Neural progenitor cell (in vitro differentiated cells): Measurements from ENCODE around the gene TRAK1.

Experiments used
- EZH2 ChIP-seq: fragments of 200-600 bp; sonication (generic); IDR thresholded peaks from 2 replicates; pipeline ENCODE4 v1.6.1; 2017; ENCODE audit warnings: antibody characterized with exemption, mild to moderate bottlenecking, moderate library complexity
- EZH2phosphoT487 ChIP-seq: fragments of 200-600 bp; sonication (generic); IDR thresholded peaks from 2 replicates; pipeline ENCODE4 v1.6.1; 2017; ENCODE audit warnings: antibody characterized with exemption
- TF ChIP-seq, protein P1 (sequence below): fragments of 200-600 bp; sonication (generic); IDR thresholded peaks from 2 replicates; pipeline ENCODE4 v1.5.1; 2017; ENCODE audit warnings: antibody characterized with exemption, mild to moderate bottlenecking

DNA sequence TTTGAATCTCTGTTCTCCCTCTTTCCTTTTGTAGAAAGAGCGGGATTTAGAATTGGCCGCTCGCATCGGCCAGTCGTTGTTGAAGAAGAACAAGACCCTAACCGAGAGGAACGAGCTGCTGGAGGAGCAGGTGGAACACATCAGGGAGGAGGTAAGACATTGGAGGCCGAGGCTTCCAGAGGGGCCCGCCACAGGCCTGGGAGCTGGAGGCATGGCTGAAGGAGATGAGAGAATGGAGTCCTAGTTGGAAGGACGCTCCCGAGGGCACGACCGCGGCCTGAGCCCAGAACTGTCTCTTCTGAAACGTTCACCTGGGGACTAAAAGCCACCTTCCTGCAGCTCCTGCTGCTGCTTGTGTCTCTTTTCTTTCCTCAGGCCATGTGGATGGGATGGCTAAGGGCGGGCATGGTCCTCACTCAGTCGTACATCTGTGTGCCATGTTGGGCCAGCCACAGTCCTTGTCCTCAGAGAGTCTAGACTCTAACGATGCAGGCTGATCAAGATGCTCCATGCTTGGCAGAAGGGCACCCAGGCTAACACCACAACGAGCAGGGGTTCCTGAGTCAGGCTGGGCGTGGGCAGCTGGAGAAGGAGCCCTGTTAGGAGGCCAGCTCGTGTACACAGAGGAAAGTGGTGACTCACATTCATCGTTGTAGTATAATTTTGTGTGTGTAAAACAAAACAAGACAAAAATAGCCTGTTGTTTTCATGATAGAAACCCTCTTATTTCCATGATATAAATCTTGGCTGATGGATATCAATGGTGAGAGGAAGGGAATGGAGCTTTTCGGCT, 93.7 kb downstream of the TRAK1 start:
- TF ChIP-seq, protein P1, sequence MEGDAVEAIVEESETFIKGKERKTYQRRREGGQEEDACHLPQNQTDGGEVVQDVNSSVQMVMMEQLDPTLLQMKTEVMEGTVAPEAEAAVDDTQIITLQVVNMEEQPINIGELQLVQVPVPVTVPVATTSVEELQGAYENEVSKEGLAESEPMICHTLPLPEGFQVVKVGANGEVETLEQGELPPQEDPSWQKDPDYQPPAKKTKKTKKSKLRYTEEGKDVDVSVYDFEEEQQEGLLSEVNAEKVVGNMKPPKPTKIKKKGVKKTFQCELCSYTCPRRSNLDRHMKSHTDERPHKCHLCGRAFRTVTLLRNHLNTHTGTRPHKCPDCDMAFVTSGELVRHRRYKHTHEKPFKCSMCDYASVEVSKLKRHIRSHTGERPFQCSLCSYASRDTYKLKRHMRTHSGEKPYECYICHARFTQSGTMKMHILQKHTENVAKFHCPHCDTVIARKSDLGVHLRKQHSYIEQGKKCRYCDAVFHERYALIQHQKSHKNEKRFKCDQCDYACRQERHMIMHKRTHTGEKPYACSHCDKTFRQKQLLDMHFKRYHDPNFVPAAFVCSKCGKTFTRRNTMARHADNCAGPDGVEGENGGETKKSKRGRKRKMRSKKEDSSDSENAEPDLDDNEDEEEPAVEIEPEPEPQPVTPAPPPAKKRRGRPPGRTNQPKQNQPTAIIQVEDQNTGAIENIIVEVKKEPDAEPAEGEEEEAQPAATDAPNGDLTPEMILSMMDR, result no peak
- TF ChIP-seq EZH2 (no peak), EZH2phosphoT487 (no peak)
